Breast epithelium (tissue), 4 donors: ENCODE results near the gene BCL7A. TPM values are rescaled to one million over a fixed set of nuclear protein-coding genes. Genes with fewer than 3 reads are reported as not detected.

ENCODE experiments used
- DNase-seq, 2 donors: peaks; one replicate each; pipeline ENCODE4 v3.0.0-alpha.2; 2019; ENCODE audit warnings: low spot score in 2 of 2
- H3K27ac ChIP-seq, 2 donors: fragments of 200-600 bp; sonication (generic) in 1 of 2; one replicate each; pipeline ENCODE4 v1.5.1; 2016 to 2019; ENCODE audit warnings: mild to moderate bottlenecking in 1 of 2
- H3K27me3 ChIP-seq, 2 donors: fragments of 200-600 bp; sonication (generic) in 1 of 2; one replicate each; pipeline versions ENCODE4 v1.5.1 to v1.6.0; 2017 to 2019; ENCODE audit warnings: control low read depth in 1 of 2, mild to moderate bottlenecking in 1 of 2
- H3K36me3 ChIP-seq: fragments of 200-600 bp; one replicate; pipeline ENCODE4 v1.5.1; 2019
- H3K4me1 ChIP-seq, 2 donors: fragments of 200-600 bp; sonication (generic); one replicate each; pipeline ENCODE4 v1.5.1; 2016 to 2019; ENCODE audit warnings: control low read depth in 1 of 2
- H3K4me3 ChIP-seq, 3 donors: fragments of 200-600 bp; sonication (generic); 1 replicate in 2 of 3; 2 replicates in 1 of 3; pipeline ENCODE4 v1.5.1; 2016 to 2019; ENCODE audit warnings: mild to moderate bottlenecking in 3 of 3, moderate library complexity in 2 of 3
- H3K9me3 ChIP-seq, 2 donors: fragments of 200-600 bp; sonication (generic) in 1 of 2; one replicate each; pipeline ENCODE4 v1.5.1; 2016 to 2019; ENCODE audit warnings: control low read depth in 1 of 2
- CTCF ChIP-seq, 3 donors: fragments of 450-650 bp; IDR thresholded peaks; one replicate each; pipeline ENCODE4 v1.5.1; 2016 to 2017; ENCODE audit warnings: antibody characterized with exemption in 3 of 3, mild to moderate bottlenecking in 3 of 3, moderate library complexity in 3 of 3
- POLR2A ChIP-seq: fragments of 450-650 bp; IDR thresholded peaks from one replicate; pipeline ENCODE4 v1.6.1; 2016; ENCODE audit warnings: antibody characterized with exemption, mild to moderate bottlenecking, moderate library complexity
- POLR2AphosphoS5 ChIP-seq, 3 donors: sonication (generic); formaldehyde crosslinking; IDR thresholded peaks; one replicate each; pipeline ENCODE4 v1.6.1; 2017; ENCODE audit warnings: antibody characterized with exemption in 3 of 3
- intact Hi-C: fragments of 100-400 bp; cut with DNase I; formaldehyde crosslinking; loops from one replicate; pipeline ENCODE4 v1.15.1; 2023; ENCODE audit warnings: low total_unique reads
- total RNA-seq, 3 donors: library from RNA; depleted of rRNA; stranded (reverse); fragments of >200 nt; gene quantifications; one replicate each; pipeline ENCODE4 v1.1.0, GENCODE V29; 2016

The BCL7A gene
- total RNA-seq: 10 to 100 TPM in 1 of 3 donors, 1 to 10 TPM in 2; 6.2 to 13.5 (median 8.8) TPM

DNA sequence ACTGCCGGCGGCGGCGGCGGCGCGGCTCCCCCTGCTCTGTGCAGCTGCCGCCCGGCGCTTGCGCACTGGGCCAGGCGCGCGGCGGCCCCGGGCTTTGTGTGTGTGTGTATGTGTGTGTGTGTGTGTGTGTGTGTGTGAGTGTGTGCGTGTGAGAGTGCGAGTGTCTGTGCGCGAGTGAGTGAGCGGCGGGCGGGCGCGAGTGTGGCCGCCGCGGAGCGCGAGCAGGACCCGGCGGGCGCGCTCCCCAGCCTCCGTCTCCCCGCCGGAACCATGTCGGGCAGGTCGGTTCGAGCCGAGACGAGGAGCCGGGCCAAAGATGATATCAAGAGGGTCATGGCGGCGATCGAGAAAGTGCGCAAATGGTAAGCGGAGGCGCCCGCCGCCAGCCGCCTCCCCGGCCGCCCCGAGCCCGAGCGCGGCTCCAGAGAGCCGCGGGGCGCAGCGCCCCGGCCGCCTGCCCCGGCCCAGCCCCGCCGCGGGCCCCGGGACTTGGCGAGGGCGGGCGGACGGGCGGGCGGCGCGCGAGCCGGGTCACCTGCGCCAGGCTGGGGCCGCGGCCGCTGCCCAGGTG is at the start of gene BCL7A:
Gene BCL7A, plus strand, starts transcription at position 63 of the 571 bp plus-strand sequence. Its CDS starts 208 bp downstream, at position 271.
- TF ChIP-seq POLR2AphosphoS5 (IDR thresholded peaks at IDR 0.05): peak in 1 of 3 donors; percentile 20
- no peak for TF ChIP-seq POLR2A
- Histone ChIP-seq H3K9me3 (no peaks in the 10 kb centered on the region), H3K36me3 (no peaks in the 10 kb centered on the region), H3K4me3 (peak within 1 kb of the TSS; percentile 65 to 97 (median 77)), H3K27ac (peak within 1 kb of the TSS; percentile 84 to 88), H3K4me1 (no peaks in the 10 kb centered on the region), H3K27me3 (no peaks in the 10 kb centered on the region)
- intact Hi-C loops: loop anchor here (5.0 kb wide), 1 partner anchor 225 kb away; no protein-coding TSS in a partner anchor
- DNase-seq: peak; percentile 58 to 67

- no peak for DNase-seq
- Histone ChIP-seq H3K27me3 (no peaks in the 10 kb centered on the region), H3K9me3 (no peaks in the 10 kb centered on the region), H3K27ac (no peak overlapping the region), H3K4me1 (no peaks in the 10 kb centered on the region), H3K4me3 (no peak overlapping the region), H3K36me3 (no peaks in the 10 kb centered on the region)
- intact Hi-C loops: no loop called here
- TF ChIP-seq CTCF (IDR thresholded peaks at IDR 0.05) (no peak), POLR2AphosphoS5 (IDR thresholded peaks at IDR 0.05) (no peak), POLR2A (no peak)
These were observed 47.4 kb upstream of the BCL7A start for GRCh38 chr12:121974026-121974985.

- no peaks in the 10 kb centered on the region for H3K27me3 ChIP-seq
- no peak for DNase-seq
- no peaks in the 10 kb centered on the region for H3K4me1 ChIP-seq
- H3K36me3 ChIP-seq: no peaks in the 10 kb centered on the region
- no peaks in the 10 kb centered on the region for H3K9me3 ChIP-seq
- intact Hi-C loops: no loop called here
- no peak overlapping the region for H3K27ac ChIP-seq
- no peak for TF ChIP-seq POLR2A
- TF ChIP-seq CTCF (IDR thresholded peaks at IDR 0.05): no peak
- TF ChIP-seq POLR2AphosphoS5 (IDR thresholded peaks at IDR 0.05): no peak
- no peak overlapping the region for H3K4me3 ChIP-seq
These were observed 46.7 kb upstream of the BCL7A start for GRCh38 chr12:121975021-121975420.

GRCh38 chr12:121976950-121977349 is 44.7 kb upstream of the BCL7A start:
- H3K4me3 ChIP-seq: no peak overlapping the region
- H3K4me1 ChIP-seq: no peaks in the 10 kb centered on the region
- H3K9me3 ChIP-seq: no peaks in the 10 kb centered on the region
- TF ChIP-seq POLR2A (no peak), CTCF (IDR thresholded peaks at IDR 0.05) (no peak), POLR2AphosphoS5 (IDR thresholded peaks at IDR 0.05) (no peak)
- no peaks in the 10 kb centered on the region for H3K36me3 ChIP-seq
- DNase-seq: no peak
- no peaks in the 10 kb centered on the region for H3K27me3 ChIP-seq
- no peak overlapping the region for H3K27ac ChIP-seq
- intact Hi-C loops: no loop called here

GRCh38 chr12:121980191-121980891 is 41.3 kb upstream of the BCL7A start:
- intact Hi-C loops: loop anchor here (5.0 kb wide), 1 partner anchor 452 kb away; no protein-coding TSS in a partner anchor
- no peaks in the 10 kb centered on the region for H3K27me3 ChIP-seq
- no peaks in the 10 kb centered on the region for H3K9me3 ChIP-seq
- DNase-seq: no peak
- TF ChIP-seq POLR2A: no peak
- no peak for TF ChIP-seq POLR2AphosphoS5 (IDR thresholded peaks at IDR 0.05)
- TF ChIP-seq CTCF (IDR thresholded peaks at IDR 0.05): no peak
- no peaks in the 10 kb centered on the region for H3K4me1 ChIP-seq
- H3K36me3 ChIP-seq: no peaks in the 10 kb centered on the region
- no peak overlapping the region for H3K4me3 ChIP-seq
- H3K27ac ChIP-seq: no peak overlapping the region
